WTC11 (cell line): ENCODE results near the gene USP15. TPM values are rescaled to one million over a fixed set of nuclear protein-coding genes. Genes with fewer than 3 reads are reported as not detected.

Experiments
- ATAC-seq: fragments of 200-7000 bp; cut with Tn5 transposase; 2 replicates; pipeline ENCODE4 v1.10.0; 2021; ENCODE audit warnings: mild to moderate bottlenecking, moderate library complexity
- CTCF ChIA-PET: fragments of 300-600 bp; sonication (Branson Sonifier 250); formaldehyde crosslinking; loops from one replicate; lab custom pipeline; 2021; ENCODE audit warnings: antibody characterized with exemption; lab: Charles Lee
- POLR2A ChIA-PET: fragments of 350-600 bp; sonication (Branson Sonifier 250); formaldehyde crosslinking; loops from one replicate; lab custom pipeline; 2021; ENCODE audit warnings: antibody characterized with exemption; lab: Charles Lee
- DNase-seq: peaks from one replicate; pipeline ENCODE4 v3.0.0; 2021; ENCODE audit warnings: low spot score
- H3K27ac Mint-ChIP-seq: 2 replicates; pipeline ENCODE4 v1.8.0; 2021; ENCODE audit warnings: mixed read lengths
- H3K27me3 Mint-ChIP-seq: 2 replicates; pipeline ENCODE4 v1.8.0; 2021; ENCODE audit warnings: low read depth, mild to moderate bottlenecking, moderate library complexity, mixed read lengths
- H3K36me3 Mint-ChIP-seq: 2 replicates; pipeline ENCODE4 v1.8.0; 2021; ENCODE audit warnings: mixed read lengths
- H3K4me1 Mint-ChIP-seq: 2 replicates; pipeline ENCODE4 v1.8.0; 2022; ENCODE audit warnings: mixed read lengths
- H3K4me3 Mint-ChIP-seq: 2 replicates; pipeline ENCODE4 v1.8.0; 2021; ENCODE audit warnings: mild to moderate bottlenecking, moderate library complexity, mixed read lengths
- H3K9me3 Mint-ChIP-seq: 2 replicates; pipeline ENCODE4 v1.8.0; 2021; ENCODE audit warnings: mixed read lengths
- CDX4 ChIP-seq: fragments of 250-450 bp; sonication (Bioruptor Pico); IDR thresholded peaks from 2 replicates; pipeline ENCODE4 v1.9.0; 2021; ENCODE audit warnings: moderate library complexity, mild to moderate bottlenecking, inconsistent platforms, borderline replicate concordance
- CTCF ChIP-seq: fragments of 200-600 bp; IDR thresholded peaks from 2 replicates; pipeline ENCODE4 v1.8.0; 2022; ENCODE audit warnings: antibody characterized with exemption
- EMX1 ChIP-seq: fragments of 250-450 bp; sonication (Bioruptor Pico); IDR thresholded peaks from 2 replicates; pipeline ENCODE4 v1.8.0; 2021; ENCODE audit warnings: mild to moderate bottlenecking
- FOXJ3 ChIP-seq: sonication (generic); formaldehyde crosslinking; IDR thresholded peaks from 2 replicates; pipeline ENCODE4 v1.9.0; 2021; ENCODE audit warnings: missing genetic modification reagents, mild to moderate bottlenecking, borderline replicate concordance
- IRF2 ChIP-seq: sonication (generic); formaldehyde crosslinking; IDR thresholded peaks from 2 replicates; pipeline ENCODE4 v1.8.0; 2022; ENCODE audit warnings: low read depth, missing genetic modification reagents, borderline replicate concordance
- JUN ChIP-seq: sonication (generic); formaldehyde crosslinking; IDR thresholded peaks from 2 replicates; pipeline ENCODE4 v1.8.0; 2023; ENCODE audit warnings: mild to moderate bottlenecking, missing genetic modification reagents
- MXD4 ChIP-seq: fragments of 250-450 bp; sonication (Bioruptor Pico); IDR thresholded peaks from 2 replicates; pipeline ENCODE4 v1.8.0; 2021; ENCODE audit warnings: mild to moderate bottlenecking, moderate library complexity, borderline replicate concordance
- MYBL2 ChIP-seq: sonication (generic); formaldehyde crosslinking; IDR thresholded peaks from 2 replicates; pipeline ENCODE4 v1.8.1; 2023; ENCODE audit warnings: mild to moderate bottlenecking, moderate library complexity, missing genetic modification reagents
- NFE2L1 ChIP-seq: sonication (generic); formaldehyde crosslinking; IDR thresholded peaks from 2 replicates; pipeline ENCODE4 v1.8.1; 2023; ENCODE audit warnings: missing genetic modification reagents
- OVOL2 ChIP-seq: fragments of 250-450 bp; sonication (Bioruptor Pico); IDR thresholded peaks from 2 replicates; pipeline ENCODE4 v1.9.0; 2021; ENCODE audit warnings: mild to moderate bottlenecking, borderline replicate concordance
- SMAD3 ChIP-seq: sonication (generic); formaldehyde crosslinking; IDR thresholded peaks from 2 replicates; pipeline ENCODE4 v1.8.0; 2022; ENCODE audit warnings: missing genetic modification reagents, mild to moderate bottlenecking, borderline replicate concordance
- SMAD4 ChIP-seq: sonication (generic); formaldehyde crosslinking; IDR thresholded peaks from 2 replicates; pipeline ENCODE4 v1.8.0; 2022; ENCODE audit warnings: mild to moderate bottlenecking, missing genetic modification reagents
- SP1 ChIP-seq: sonication (generic); formaldehyde crosslinking; conservative IDR thresholded peaks from 2 replicates; pipeline ENCODE4 v1.8.1; 2022; ENCODE audit warnings: missing genetic modification reagents
- TP53 ChIP-seq: sonication (generic); formaldehyde crosslinking; IDR thresholded peaks from 2 replicates; pipeline ENCODE4 v1.8.1; 2023; ENCODE audit warnings: mild to moderate bottlenecking, missing genetic modification reagents
- USF2 ChIP-seq: sonication (generic); formaldehyde crosslinking; IDR thresholded peaks from 2 replicates; pipeline ENCODE4 v1.8.1; 2023; ENCODE audit warnings: mild to moderate bottlenecking, missing genetic modification reagents, moderate library complexity
- ZNF263 ChIP-seq: sonication (generic); formaldehyde crosslinking; IDR thresholded peaks from 2 replicates; pipeline ENCODE4 v1.8.1; 2022; ENCODE audit warnings: low read depth, mild to moderate bottlenecking, moderate library complexity, missing genetic modification reagents
- total RNA-seq: library from RNA; stranded (reverse); gene quantifications from 3 replicates; pipeline ENCODE4 v1.2.3, GENCODE V29; 2021
- TF ChIP-seq, protein P1 (sequence below): sonication (generic); formaldehyde crosslinking; IDR thresholded peaks from 2 replicates; pipeline ENCODE4 v1.8.1; 2022; ENCODE audit warnings: mild to moderate bottlenecking, moderate library complexity, missing genetic modification reagents
- TF ChIP-seq, protein P2 (sequence below): fragments of 250-450 bp; sonication (Bioruptor Pico); IDR thresholded peaks from 2 replicates; pipeline ENCODE4 v2.1.2; 2022; ENCODE audit warnings: mild to moderate bottlenecking, moderate library complexity
- TF ChIP-seq, protein P3 (sequence below): fragments of 250-450 bp; sonication (Bioruptor Pico); IDR thresholded peaks from 2 replicates; pipeline ENCODE4 v1.9.0; 2021; ENCODE audit warnings: mild to moderate bottlenecking, borderline replicate concordance

Gene USP15
- total RNA-seq, 1 experiment from 2014 or later: 37.2 TPM

DNA sequence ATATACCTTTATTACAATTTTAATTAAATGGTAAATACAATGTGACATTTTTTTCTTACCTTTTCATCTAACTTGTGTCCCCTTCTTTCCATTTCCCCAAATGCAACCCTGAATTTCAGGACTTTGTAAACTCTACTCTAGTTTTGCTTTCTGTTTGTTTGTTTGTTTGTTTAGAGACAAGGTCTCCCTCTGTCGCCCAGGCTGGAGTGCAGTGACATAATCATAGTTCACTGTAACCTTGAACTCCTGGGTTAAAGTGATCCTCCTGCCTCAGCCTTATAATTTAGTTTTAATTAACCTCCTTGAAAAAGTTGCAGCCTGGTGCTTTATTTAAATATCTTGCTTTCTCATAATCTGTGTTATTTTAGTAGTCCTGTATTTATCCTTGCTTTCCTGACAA is 147.4 kb downstream of the USP15 start:
- POLR2A ChIA-PET: no interaction called here

GRCh38 chr12:62409068-62409467 is 148.9 kb downstream of the USP15 start:
- TF ChIP-seq TP53 (CRISPR knock-in tag): no peak
- TF ChIP-seq CDX4 (CRISPR knock-in tag): no peak
- TF ChIP-seq, protein P1, sequence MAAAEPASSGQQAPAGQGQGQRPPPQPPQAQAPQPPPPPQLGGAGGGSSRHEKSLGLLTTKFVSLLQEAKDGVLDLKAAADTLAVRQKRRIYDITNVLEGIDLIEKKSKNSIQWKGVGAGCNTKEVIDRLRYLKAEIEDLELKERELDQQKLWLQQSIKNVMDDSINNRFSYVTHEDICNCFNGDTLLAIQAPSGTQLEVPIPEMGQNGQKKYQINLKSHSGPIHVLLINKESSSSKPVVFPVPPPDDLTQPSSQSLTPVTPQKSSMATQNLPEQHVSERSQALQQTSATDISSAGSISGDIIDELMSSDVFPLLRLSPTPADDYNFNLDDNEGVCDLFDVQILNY: no peak
- TF ChIP-seq MXD4 (CRISPR knock-in tag): no peak
- TF ChIP-seq SP1 (CRISPR knock-in tag): no peak
- TF ChIP-seq SMAD4: no peak
- no peak for TF ChIP-seq NFE2L1 (CRISPR knock-in tag)
- TF ChIP-seq SMAD3 (CRISPR knock-in tag): no peak
- TF ChIP-seq JUN (CRISPR knock-in tag): no peak
- TF ChIP-seq IRF2 (CRISPR knock-in tag): no peak
- no peak for TF ChIP-seq OVOL2
- TF ChIP-seq FOXJ3 (CRISPR knock-in tag): no peak
- no peak for TF ChIP-seq ZNF263
- TF ChIP-seq, protein P2, sequence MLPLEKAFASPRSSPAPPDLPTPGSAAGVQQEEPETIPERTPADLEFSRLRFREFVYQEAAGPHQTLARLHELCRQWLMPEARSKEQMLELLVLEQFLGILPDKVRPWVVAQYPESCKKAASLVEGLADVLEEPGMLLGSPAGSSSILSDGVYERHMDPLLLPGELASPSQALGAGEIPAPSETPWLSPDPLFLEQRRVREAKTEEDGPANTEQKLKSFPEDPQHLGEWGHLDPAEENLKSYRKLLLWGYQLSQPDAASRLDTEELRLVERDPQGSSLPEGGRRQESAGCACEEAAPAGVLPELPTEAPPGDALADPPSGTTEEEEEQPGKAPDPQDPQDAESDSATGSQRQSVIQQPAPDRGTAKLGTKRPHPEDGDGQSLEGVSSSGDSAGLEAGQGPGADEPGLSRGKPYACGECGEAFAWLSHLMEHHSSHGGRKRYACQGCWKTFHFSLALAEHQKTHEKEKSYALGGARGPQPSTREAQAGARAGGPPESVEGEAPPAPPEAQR (CRISPR knock-in tag): no peak
- no peak for TF ChIP-seq EMX1
- no peak for TF ChIP-seq CTCF
- TF ChIP-seq, protein P3, sequence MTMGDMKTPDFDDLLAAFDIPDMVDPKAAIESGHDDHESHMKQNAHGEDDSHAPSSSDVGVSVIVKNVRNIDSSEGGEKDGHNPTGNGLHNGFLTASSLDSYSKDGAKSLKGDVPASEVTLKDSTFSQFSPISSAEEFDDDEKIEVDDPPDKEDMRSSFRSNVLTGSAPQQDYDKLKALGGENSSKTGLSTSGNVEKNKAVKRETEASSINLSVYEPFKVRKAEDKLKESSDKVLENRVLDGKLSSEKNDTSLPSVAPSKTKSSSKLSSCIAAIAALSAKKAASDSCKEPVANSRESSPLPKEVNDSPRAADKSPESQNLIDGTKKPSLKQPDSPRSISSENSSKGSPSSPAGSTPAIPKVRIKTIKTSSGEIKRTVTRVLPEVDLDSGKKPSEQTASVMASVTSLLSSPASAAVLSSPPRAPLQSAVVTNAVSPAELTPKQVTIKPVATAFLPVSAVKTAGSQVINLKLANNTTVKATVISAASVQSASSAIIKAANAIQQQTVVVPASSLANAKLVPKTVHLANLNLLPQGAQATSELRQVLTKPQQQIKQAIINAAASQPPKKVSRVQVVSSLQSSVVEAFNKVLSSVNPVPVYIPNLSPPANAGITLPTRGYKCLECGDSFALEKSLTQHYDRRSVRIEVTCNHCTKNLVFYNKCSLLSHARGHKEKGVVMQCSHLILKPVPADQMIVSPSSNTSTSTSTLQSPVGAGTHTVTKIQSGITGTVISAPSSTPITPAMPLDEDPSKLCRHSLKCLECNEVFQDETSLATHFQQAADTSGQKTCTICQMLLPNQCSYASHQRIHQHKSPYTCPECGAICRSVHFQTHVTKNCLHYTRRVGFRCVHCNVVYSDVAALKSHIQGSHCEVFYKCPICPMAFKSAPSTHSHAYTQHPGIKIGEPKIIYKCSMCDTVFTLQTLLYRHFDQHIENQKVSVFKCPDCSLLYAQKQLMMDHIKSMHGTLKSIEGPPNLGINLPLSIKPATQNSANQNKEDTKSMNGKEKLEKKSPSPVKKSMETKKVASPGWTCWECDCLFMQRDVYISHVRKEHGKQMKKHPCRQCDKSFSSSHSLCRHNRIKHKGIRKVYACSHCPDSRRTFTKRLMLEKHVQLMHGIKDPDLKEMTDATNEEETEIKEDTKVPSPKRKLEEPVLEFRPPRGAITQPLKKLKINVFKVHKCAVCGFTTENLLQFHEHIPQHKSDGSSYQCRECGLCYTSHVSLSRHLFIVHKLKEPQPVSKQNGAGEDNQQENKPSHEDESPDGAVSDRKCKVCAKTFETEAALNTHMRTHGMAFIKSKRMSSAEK (CRISPR knock-in tag): no peak
- TF ChIP-seq, all 79 proteins: peak for 0
- ATAC-seq (no peak), DNase-seq (no peak)
- H3K4me3 Mint-ChIP-seq: no peak overlapping the region
- ChIA-PET CTCF (interaction anchor here (0.8 to 2.0 kb wide), 2 partner anchors 27 to 29 kb away, joined by 3 to 10 read pairs; no protein-coding TSS in a partner anchor), POLR2A (no interaction called here)
- no peaks in the 10 kb centered on the region for H3K9me3 Mint-ChIP-seq
- no peaks in the 10 kb centered on the region for H3K4me1 Mint-ChIP-seq
- no peaks in the 10 kb centered on the region for H3K27me3 Mint-ChIP-seq
- no peaks in the 10 kb centered on the region for H3K36me3 Mint-ChIP-seq
- no peak overlapping the region for H3K27ac Mint-ChIP-seq

More for the DNA sequence above, 147.4 kb downstream of the USP15 start:
- no peaks in the 10 kb centered on the region for H3K4me1 Mint-ChIP-seq
- no peak for ATAC-seq
- DNase-seq: no peak
- H3K9me3 Mint-ChIP-seq: no peaks in the 10 kb centered on the region
- no peak overlapping the region for H3K27ac Mint-ChIP-seq
- no peak overlapping the region for H3K4me3 Mint-ChIP-seq
- TF ChIP-seq USF2 (CRISPR knock-in tag) (no peak), NFE2L1 (CRISPR knock-in tag) (no peak), EMX1 (no peak), MYBL2 (CRISPR knock-in tag) (no peak), JUN (CRISPR knock-in tag) (no peak)
- no peaks in the 10 kb centered on the region for H3K36me3 Mint-ChIP-seq
- CTCF ChIA-PET: interaction anchor here (2.0 kb wide), 1 partner anchor 29 kb away, joined by 10 read pairs; no protein-coding TSS in a partner anchor
- H3K27me3 Mint-ChIP-seq: no peaks in the 10 kb centered on the region
